Metanephros (tissue), 1 donor: ENCODE measurements around the gene ACADS. TPM values are rescaled to one million over a fixed set of nuclear protein-coding genes. Genes with fewer than 3 reads are reported as not detected.

Experiments used
- total RNA-seq: library from RNA; depleted of rRNA; stranded (reverse); fragments of >200 nt; gene quantifications from one replicate; pipeline ENCODE4 v1.2.3, GENCODE V29; 2014

The ACADS gene, protein sequence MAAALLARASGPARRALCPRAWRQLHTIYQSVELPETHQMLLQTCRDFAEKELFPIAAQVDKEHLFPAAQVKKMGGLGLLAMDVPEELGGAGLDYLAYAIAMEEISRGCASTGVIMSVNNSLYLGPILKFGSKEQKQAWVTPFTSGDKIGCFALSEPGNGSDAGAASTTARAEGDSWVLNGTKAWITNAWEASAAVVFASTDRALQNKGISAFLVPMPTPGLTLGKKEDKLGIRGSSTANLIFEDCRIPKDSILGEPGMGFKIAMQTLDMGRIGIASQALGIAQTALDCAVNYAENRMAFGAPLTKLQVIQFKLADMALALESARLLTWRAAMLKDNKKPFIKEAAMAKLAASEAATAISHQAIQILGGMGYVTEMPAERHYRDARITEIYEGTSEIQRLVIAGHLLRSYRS
- 31.3 TPM for total RNA-seq

DNA sequence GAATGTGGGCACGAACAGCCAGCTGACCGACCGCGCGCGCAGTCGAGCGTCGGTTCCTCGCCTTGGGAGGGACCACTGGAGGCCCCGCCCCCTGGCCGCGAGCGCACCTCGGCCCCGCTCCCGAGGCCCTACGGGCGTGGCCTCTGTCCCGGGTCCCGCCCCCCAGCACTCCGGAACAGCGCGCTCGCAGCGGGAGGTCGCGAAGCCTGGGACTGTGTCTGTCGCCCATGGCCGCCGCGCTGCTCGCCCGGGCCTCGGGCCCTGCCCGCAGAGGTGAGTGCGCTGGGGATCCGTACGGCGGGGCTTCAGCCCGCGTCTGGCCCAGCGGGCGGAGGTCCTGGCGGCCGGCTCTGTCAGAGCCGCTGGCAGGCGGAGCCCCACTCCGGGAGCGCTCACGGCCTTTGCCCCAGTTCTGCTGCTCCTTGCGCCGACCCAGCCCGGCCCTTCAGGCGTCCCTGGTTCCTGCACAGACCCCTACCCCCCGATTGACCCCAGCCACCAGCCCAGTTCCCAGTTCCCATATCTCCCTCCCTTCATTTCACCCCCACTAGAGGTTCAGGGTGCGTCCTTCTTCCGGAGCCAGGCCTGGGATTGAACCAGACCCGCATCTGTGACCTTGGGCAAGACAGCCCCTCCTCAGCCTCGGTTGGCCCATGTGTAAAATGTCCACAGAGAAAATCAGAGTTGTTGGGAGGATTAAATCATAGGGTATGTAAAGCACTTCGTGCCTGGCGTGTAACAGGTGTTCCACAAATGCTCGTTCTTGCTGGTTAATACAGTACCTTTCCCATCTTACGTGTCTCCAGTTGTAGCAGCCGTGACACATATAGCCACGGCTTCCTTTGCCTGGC, at the start of gene ACADS:
Gene ACADS (plus strand): TSS at position 168 of the 851 bp plus-strand sequence. CDS start 60 bp downstream, at position 228.

DNA sequence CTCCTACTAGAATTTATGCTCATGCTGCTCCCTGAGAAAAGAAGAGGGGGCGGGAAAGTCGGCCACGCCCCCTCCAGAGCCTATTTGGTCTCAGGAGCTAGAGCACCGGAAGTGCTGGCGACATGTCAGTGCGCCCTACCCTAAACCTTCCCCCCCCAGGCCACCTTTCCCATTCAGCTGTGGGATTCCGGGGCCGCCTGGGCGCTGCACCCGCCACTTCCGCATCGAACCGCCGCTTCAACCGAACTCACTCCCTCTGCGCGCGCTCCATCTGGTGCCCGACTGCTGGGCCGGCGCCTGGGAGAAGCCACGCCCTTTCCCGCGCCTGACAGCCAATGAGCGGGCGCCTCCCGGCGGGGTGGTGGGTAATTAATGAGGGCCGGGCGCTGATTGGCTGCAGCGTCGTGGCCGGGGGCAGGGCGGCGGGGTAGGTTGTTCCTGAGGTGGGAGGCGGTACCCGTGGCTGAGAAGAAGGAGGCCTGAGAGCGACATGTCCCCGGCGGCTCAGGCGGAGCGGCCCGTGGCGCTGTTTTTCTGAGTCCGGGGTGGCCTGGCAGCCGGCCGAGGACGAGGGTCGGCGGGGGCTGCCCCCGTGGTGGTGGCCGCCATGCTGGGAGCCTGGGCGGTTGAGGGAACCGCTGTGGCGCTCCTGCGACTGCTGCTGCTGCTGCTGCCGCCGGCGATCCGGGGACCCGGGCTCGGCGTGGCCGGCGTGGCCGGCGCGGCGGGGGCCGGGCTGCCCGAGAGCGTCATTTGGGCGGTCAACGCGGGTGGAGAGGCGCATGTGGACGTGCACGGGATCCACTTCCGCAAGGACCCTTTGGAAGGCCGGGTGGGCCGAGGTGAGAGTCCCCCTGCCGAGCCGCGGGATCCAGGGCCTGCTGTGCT, 38.7 kb upstream of the ACADS start, which contains the start of gene MLEC:
Gene MLEC (plus strand): TSS at position 460 of the 888 bp plus-strand sequence. CDS start 148 bp downstream, at position 608.

GRCh38 chr12:120710031-120710804, 15.4 kb upstream of the ACADS start, which contains the start of gene UNC119B:
TSS of gene UNC119B (plus strand) at chr12:120710458. CDS start at chr12:120710475, 17 bp downstream.

Other genes with a start within 250 kb of the ACADS start
- gene DYNLL1, start 229.7 kb upstream of the ACADS start, total RNA-seq: 265 TPM
- 51.4 TPM for gene COQ5, start 196.7 kb upstream of the ACADS start, total RNA-seq
- gene RNF10, start 191.5 kb upstream of the ACADS start, total RNA-seq: 175 TPM
- gene POP5, start 144.4 kb upstream of the ACADS start, total RNA-seq: 28.4 TPM
- gene CABP1, start 85.2 kb upstream of the ACADS start, total RNA-seq: 1.9 TPM
- gene MLEC, start 38.7 kb upstream of the ACADS start, total RNA-seq: 76.0 TPM
- gene UNC119B, start 15.4 kb upstream of the ACADS start, total RNA-seq: 41.8 TPM
- 41.2 TPM for gene SPPL3, start 178.5 kb downstream of the ACADS start, total RNA-seq